ENCODE results near the gene ASCC3. TPM values are rescaled to one million over a fixed set of nuclear protein-coding genes. Genes with fewer than 3 reads are reported as not detected.
A peak's percentile ranks its signal among the peaks of the same experiment; 100 is the strongest.
"Not testable (repeated sequence)": the region's sequence is repeated elsewhere in the genome, so short reads cannot be mapped to it uniquely, and the experiment has no call there.

ASCC3 gene
- total RNA-seq, 2 donors from 2014 or later: 35.7 to 56.2 TPM

- no peak for TF ChIP-seq CTCF (IDR thresholded peaks at IDR 0.05)
- H3K27ac ChIP-seq: no peak overlapping the region
- no peak overlapping the region for H3K4me3 ChIP-seq
- H3K9me3 ChIP-seq: no peaks in the 10 kb centered on the region
- no peaks in the 10 kb centered on the region for H3K36me3 ChIP-seq
- DNase-seq (ENCODE audit: low spot score) (no peak), ATAC-seq (ENCODE audit: insufficient number of reproducible peaks, low FRiP score, low read depth) (no peak)
- H3K27me3 ChIP-seq (replicated peaks; ENCODE audit: insufficient read depth): no peaks in the 10 kb centered on the region
- H3K4me1 ChIP-seq (ENCODE audit: control insufficient read depth in 1 of 2, low read depth in 2 of 2): peaks cover 4 to 16% of the 10 kb centered on the region in 2 donors
These were observed 12.6 kb upstream of the ASCC3 start for GRCh38 chr6:100893743-100894142.

- no peak for ATAC-seq (ENCODE audit: insufficient number of reproducible peaks, low FRiP score, low read depth)
- Histone ChIP-seq H3K27ac (no peak overlapping the region), H3K36me3 (no peaks in the 10 kb centered on the region)
These were observed 11.6 kb upstream of the ASCC3 start for GRCh38 chr6:100892693-100893092.

GRCh38 chr6:100892116-100892515, 11.0 kb upstream of the ASCC3 start:
- ATAC-seq (ENCODE audit: insufficient number of reproducible peaks, low FRiP score, low read depth) (no peak), DNase-seq (ENCODE audit: low spot score) (no peak)
- Histone ChIP-seq H3K27me3 (replicated peaks; ENCODE audit: insufficient read depth) (no peaks in the 10 kb centered on the region), H3K27ac (no peak overlapping the region), H3K4me1 (ENCODE audit: control insufficient read depth in 1 of 2, low read depth in 2 of 2) (peaks cover 4 to 16% of the 10 kb centered on the region in 2 donors), H3K4me3 (no peak overlapping the region), H3K9me3 (no peaks in the 10 kb centered on the region), H3K36me3 (no peaks in the 10 kb centered on the region)
- TF ChIP-seq CTCF (IDR thresholded peaks at IDR 0.05): no peak

More at GRCh38 chr6:100892693-100893092, 11.6 kb upstream of the ASCC3 start:
- no peak for TF ChIP-seq CTCF (IDR thresholded peaks at IDR 0.05)
- Histone ChIP-seq H3K4me1 (ENCODE audit: control insufficient read depth in 1 of 2, low read depth in 2 of 2) (peaks cover 4 to 16% of the 10 kb centered on the region in 2 donors), H3K27me3 (replicated peaks; ENCODE audit: insufficient read depth) (no peaks in the 10 kb centered on the region), H3K4me3 (no peak overlapping the region), H3K9me3 (no peaks in the 10 kb centered on the region)
- DNase-seq (ENCODE audit: low spot score): no peak

GRCh38 chr6:100891079-100891478, 9.9 kb upstream of the ASCC3 start:
- Histone ChIP-seq H3K4me1 (ENCODE audit: control insufficient read depth in 1 of 2, low read depth in 2 of 2) (peaks cover 4 to 16% of the 10 kb centered on the region in 2 donors), H3K27ac (no peak overlapping the region), H3K4me3 (no peak overlapping the region), H3K9me3 (no peaks in the 10 kb centered on the region), H3K36me3 (no peaks in the 10 kb centered on the region), H3K27me3 (replicated peaks; ENCODE audit: insufficient read depth) (no peaks in the 10 kb centered on the region)
- no peak for TF ChIP-seq CTCF (IDR thresholded peaks at IDR 0.05)
- no peak for DNase-seq (ENCODE audit: low spot score)
- ATAC-seq (ENCODE audit: insufficient number of reproducible peaks, low FRiP score, low read depth): no peak

GRCh38 chr6:100890646-100891045, 9.5 kb upstream of the ASCC3 start:
- not testable (repeated sequence) for DNase-seq (ENCODE audit: low spot score); H3K4me3 ChIP-seq; H3K9me3 ChIP-seq; H3K36me3 ChIP-seq; ATAC-seq (ENCODE audit: insufficient number of reproducible peaks, low FRiP score, low read depth); H3K27me3 ChIP-seq (replicated peaks; ENCODE audit: insufficient read depth)
- Histone ChIP-seq H3K4me1 (ENCODE audit: control insufficient read depth in 1 of 2, low read depth in 2 of 2) (peaks cover 4 to 16% of the 10 kb centered on the region in 2 donors), H3K27ac (peak overlapping the region in 1 of 2 donors; percentile 18)

- DNase-seq (ENCODE audit: low spot score): no peak
- peaks cover 4 to 16% of the 10 kb centered on the region in 2 donors for H3K4me1 ChIP-seq (ENCODE audit: control insufficient read depth in 1 of 2, low read depth in 2 of 2)
- no peaks in the 10 kb centered on the region for H3K27me3 ChIP-seq (replicated peaks; ENCODE audit: insufficient read depth)
- no peak overlapping the region for H3K4me3 ChIP-seq
- H3K9me3 ChIP-seq: no peaks in the 10 kb centered on the region
- ATAC-seq (ENCODE audit: insufficient number of reproducible peaks, low FRiP score, low read depth): no peak
- no peak overlapping the region for H3K27ac ChIP-seq
- TF ChIP-seq CTCF (IDR thresholded peaks at IDR 0.05): no peak
- H3K36me3 ChIP-seq: no peaks in the 10 kb centered on the region
These were observed 8.2 kb upstream of the ASCC3 start for GRCh38 chr6:100889351-100889750.

Measured in thoracic aorta (tissue), 2 donors.